ENCODE data around the gene TMEM165. TPM values are rescaled to one million over a fixed set of nuclear protein-coding genes. Genes with fewer than 3 reads are reported as not detected.

Gene TMEM165
- total RNA-seq, 1 donor from 2014 or later: 98.7 TPM

- H3K27ac Mint-ChIP-seq: no peak overlapping the region
- no peaks in the 10 kb centered on the region for H3K9me3 Mint-ChIP-seq
- H3K36me3 Mint-ChIP-seq: peaks cover 27% of the 10 kb centered on the region
- no peaks in the 10 kb centered on the region for H3K4me1 Mint-ChIP-seq
- TF ChIP-seq, protein P1, sequence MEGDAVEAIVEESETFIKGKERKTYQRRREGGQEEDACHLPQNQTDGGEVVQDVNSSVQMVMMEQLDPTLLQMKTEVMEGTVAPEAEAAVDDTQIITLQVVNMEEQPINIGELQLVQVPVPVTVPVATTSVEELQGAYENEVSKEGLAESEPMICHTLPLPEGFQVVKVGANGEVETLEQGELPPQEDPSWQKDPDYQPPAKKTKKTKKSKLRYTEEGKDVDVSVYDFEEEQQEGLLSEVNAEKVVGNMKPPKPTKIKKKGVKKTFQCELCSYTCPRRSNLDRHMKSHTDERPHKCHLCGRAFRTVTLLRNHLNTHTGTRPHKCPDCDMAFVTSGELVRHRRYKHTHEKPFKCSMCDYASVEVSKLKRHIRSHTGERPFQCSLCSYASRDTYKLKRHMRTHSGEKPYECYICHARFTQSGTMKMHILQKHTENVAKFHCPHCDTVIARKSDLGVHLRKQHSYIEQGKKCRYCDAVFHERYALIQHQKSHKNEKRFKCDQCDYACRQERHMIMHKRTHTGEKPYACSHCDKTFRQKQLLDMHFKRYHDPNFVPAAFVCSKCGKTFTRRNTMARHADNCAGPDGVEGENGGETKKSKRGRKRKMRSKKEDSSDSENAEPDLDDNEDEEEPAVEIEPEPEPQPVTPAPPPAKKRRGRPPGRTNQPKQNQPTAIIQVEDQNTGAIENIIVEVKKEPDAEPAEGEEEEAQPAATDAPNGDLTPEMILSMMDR (IDR thresholded peaks at IDR 0.05; ENCODE audit: unreplicated experiment): no peak
- no peak for DNase-seq (ENCODE audit: low spot score in 2 of 2, unreplicated experiment in 2 of 2)
- no peaks in the 10 kb centered on the region for H3K27me3 Mint-ChIP-seq (ENCODE audit: low read depth)
- H3K4me3 Mint-ChIP-seq: no peak overlapping the region
Observed at GRCh38 chr4:55431710-55432336, 36.1 kb downstream of the TMEM165 start.

GRCh38 chr4:55435141-55435841, 39.5 kb downstream of the TMEM165 start:
- Mint-ChIP-seq H3K4me1 (no peaks in the 10 kb centered on the region), H3K27ac (peak overlapping the region; percentile 37), H3K4me3 (no peak overlapping the region), H3K9me3 (no peaks in the 10 kb centered on the region), H3K36me3 (peaks cover 35% of the 10 kb centered on the region), H3K27me3 (ENCODE audit: low read depth) (no peaks in the 10 kb centered on the region)
- DNase-seq (ENCODE audit: low spot score in 2 of 2, unreplicated experiment in 2 of 2): no peak
- TF ChIP-seq, protein P1 (IDR thresholded peaks at IDR 0.05; ENCODE audit: unreplicated experiment): no peak

- TF ChIP-seq, protein P1 (IDR thresholded peaks at IDR 0.05; ENCODE audit: unreplicated experiment): no peak
- Mint-ChIP-seq H3K4me3 (no peak overlapping the region), H3K9me3 (no peaks in the 10 kb centered on the region), H3K36me3 (peaks cover 41% of the 10 kb centered on the region), H3K27me3 (ENCODE audit: low read depth) (no peaks in the 10 kb centered on the region), H3K4me1 (no peaks in the 10 kb centered on the region), H3K27ac (no peak overlapping the region)
- no peak for DNase-seq (ENCODE audit: low spot score in 2 of 2, unreplicated experiment in 2 of 2)
Observed at GRCh38 chr4:55437356-55437796, 41.6 kb downstream of the TMEM165 start.

- H3K27ac Mint-ChIP-seq: no peak overlapping the region
- H3K4me1 Mint-ChIP-seq: no peaks in the 10 kb centered on the region
- TF ChIP-seq, protein P1 (IDR thresholded peaks at IDR 0.05; ENCODE audit: unreplicated experiment): no peak
- H3K27me3 Mint-ChIP-seq (ENCODE audit: low read depth): no peaks in the 10 kb centered on the region
- H3K36me3 Mint-ChIP-seq: peaks cover 38% of the 10 kb centered on the region
- H3K4me3 Mint-ChIP-seq: no peak overlapping the region
- no peak for DNase-seq (ENCODE audit: low spot score in 2 of 2, unreplicated experiment in 2 of 2)
- H3K9me3 Mint-ChIP-seq: no peaks in the 10 kb centered on the region
Observed at GRCh38 chr4:55437823-55438222, 42.1 kb downstream of the TMEM165 start.

- Mint-ChIP-seq H3K27me3 (ENCODE audit: low read depth) (no peaks in the 10 kb centered on the region), H3K4me1 (no peaks in the 10 kb centered on the region), H3K36me3 (peaks cover 37% of the 10 kb centered on the region), H3K27ac (no peak overlapping the region), H3K4me3 (no peak overlapping the region), H3K9me3 (no peaks in the 10 kb centered on the region)
- TF ChIP-seq, protein P1 (IDR thresholded peaks at IDR 0.05; ENCODE audit: unreplicated experiment): no peak
- no peak for DNase-seq (ENCODE audit: low spot score in 2 of 2, unreplicated experiment in 2 of 2)
Observed at GRCh38 chr4:55438314-55438713, 42.6 kb downstream of the TMEM165 start.
